CD4-positive, alpha-beta memory T cell (primary cell): ENCODE data around the gene MAPK7. TPM values are rescaled to one million over a fixed set of nuclear protein-coding genes. Genes with fewer than 3 reads are reported as not detected.

Experiments
- CTCF ChIA-PET: fragments of 350-600 bp; sonication (Branson Sonifier 250); formaldehyde crosslinking; loops from one replicate; lab custom pipeline; 2021; ENCODE audit warnings: inconsistent platforms; ENCODE audit not compliant: partially characterized antibody; lab: Charles Lee
- POLR2A ChIA-PET: fragments of 350-600 bp; sonication (Branson Sonifier 250); formaldehyde crosslinking; loops from one replicate; lab custom pipeline; 2021; ENCODE audit not compliant: partially characterized antibody; lab: Charles Lee
- DNase-seq, 5 donors: peaks; one replicate each; pipeline versions ENCODE4 v3.0.0 to v3.0.0-alpha.2; 2020 to 2022; ENCODE audit warnings: mixed read lengths in 1 of 5
- H3K27ac ChIP-seq: one replicate; pipeline ENCODE4 v1.7.0; 2013; ENCODE audit warnings: low read depth, low read length
- H3K27me3 ChIP-seq: 2 replicates; pipeline ENCODE4 v1.7.0; 2013; ENCODE audit warnings: mild to moderate bottlenecking, low read length, moderate library complexity; ENCODE audit not compliant: insufficient read depth
- H3K36me3 ChIP-seq: 2 replicates; pipeline ENCODE4 v1.7.0; 2013; ENCODE audit warnings: mild to moderate bottlenecking, low read length, moderate library complexity; ENCODE audit not compliant: insufficient read depth
- H3K4me1 ChIP-seq: 2 replicates; pipeline ENCODE4 v1.7.0; 2013; ENCODE audit warnings: mild to moderate bottlenecking, low read length, moderate library complexity; ENCODE audit not compliant: insufficient read depth
- H3K4me3 ChIP-seq, 2 donors: one replicate each; pipeline ENCODE4 v1.7.0; 2013; ENCODE audit warnings: low read length in 2 of 2, mild to moderate bottlenecking in 1 of 2
- H3K9me3 ChIP-seq, 2 donors: one replicate each; pipeline ENCODE4 v1.7.0; 2013; ENCODE audit warnings: low read length in 2 of 2, control low read depth in 1 of 2; ENCODE audit not compliant: control insufficient read depth in 1 of 2
- H3K27ac Mint-ChIP-seq, 7 donors: one replicate each; pipeline ENCODE4 v1.8.0; 2020 to 2021; ENCODE audit warnings: mixed read lengths in 7 of 7, mild to moderate bottlenecking in 6 of 7, inconsistent platforms in 3 of 7, moderate library complexity in 3 of 7
- H3K27me3 Mint-ChIP-seq, 2 donors: one replicate each; pipeline ENCODE4 v1.8.0; 2020 to 2021; ENCODE audit warnings: mixed read lengths in 2 of 2
- H3K36me3 Mint-ChIP-seq, 2 donors: one replicate each; pipeline ENCODE4 v1.8.0; 2020 to 2021; ENCODE audit warnings: mixed read lengths in 2 of 2, inconsistent platforms in 1 of 2, mild to moderate bottlenecking in 1 of 2
- H3K4me1 Mint-ChIP-seq, 4 donors: one replicate each; pipeline ENCODE4 v1.8.0; 2020 to 2021; ENCODE audit warnings: mixed read lengths in 4 of 4, mild to moderate bottlenecking in 1 of 4
- H3K4me3 Mint-ChIP-seq, 8 donors: one replicate each; pipeline ENCODE4 v1.8.0; 2020 to 2021; ENCODE audit warnings: mixed read lengths in 8 of 8, mild to moderate bottlenecking in 7 of 8, moderate library complexity in 6 of 8, inconsistent platforms in 3 of 8
- H3K9me3 Mint-ChIP-seq, 8 donors: one replicate each; pipeline ENCODE4 v1.8.0; 2020 to 2021; ENCODE audit warnings: mixed read lengths in 8 of 8, mild to moderate bottlenecking in 5 of 8, inconsistent platforms in 3 of 8, moderate library complexity in 1 of 8
- intact Hi-C: fragments of 100-400 bp; cut with micrococcal nuclease; formaldehyde crosslinking; loops from one replicate; pipeline ENCODE4 v1.15.1; 2023
- polyA plus RNA-seq, 2 donors: library from polyadenylated mRNA; unstranded; fragments of 300-500 nt; fragmentation: Illumina TruSeq; gene quantifications; one replicate each; pipeline ENCODE4 v1.2.3, GENCODE V29; 2021
- total RNA-seq, 2 experiments: library from RNA; stranded (reverse); gene quantifications; one replicate each; pipeline ENCODE4 v1.2.3, GENCODE V29; 2021

MAPK7 gene
- total and polyA plus RNA-seq, 4 experiments from 2014 or later, result 2.1 to 26.2 (median 15.9) TPM

GRCh38 chr17:19332371-19333131 lies 45.7 kb upstream of the MAPK7 start:
- CTCF ChIA-PET, result no interaction called here

GRCh38 chr17:19333132-19333440 lies 45.2 kb upstream of the MAPK7 start:
- H3K4me1 ChIP-seq, result no peaks in the 10 kb centered on the region
- H3K4me3 ChIP-seq, result no peak overlapping the region
- Mint-ChIP-seq H3K36me3 (no peaks in the 10 kb centered on the region), H3K27me3 (peaks cover 0 to 8% of the 10 kb centered on the region in 2 donors), H3K27ac (no peak overlapping the region), H3K4me3 (no peak overlapping the region), H3K9me3 (no peaks in the 10 kb centered on the region), H3K4me1 (no peaks in the 10 kb centered on the region)
- DNase-seq, result no peak
- H3K27me3 ChIP-seq, result no peaks in the 10 kb centered on the region
- H3K27ac ChIP-seq, result no peak overlapping the region
- intact Hi-C loops, result no loop called here
- ChIA-PET CTCF (no interaction called here), POLR2A (no interaction called here)
- no peaks in the 10 kb centered on the region for H3K9me3 ChIP-seq
- no peaks in the 10 kb centered on the region for H3K36me3 ChIP-seq

More at GRCh38 chr17:19332371-19333131, 45.7 kb upstream of the MAPK7 start:
- no peak for DNase-seq
- Mint-ChIP-seq H3K36me3 (no peaks in the 10 kb centered on the region), H3K4me1 (no peaks in the 10 kb centered on the region), H3K27me3 (peaks cover 0 to 8% of the 10 kb centered on the region in 2 donors), H3K4me3 (no peak overlapping the region), H3K9me3 (no peaks in the 10 kb centered on the region), H3K27ac (no peak overlapping the region)
- H3K36me3 ChIP-seq, result no peaks in the 10 kb centered on the region
- H3K27me3 ChIP-seq, result no peaks in the 10 kb centered on the region
- no peak overlapping the region for H3K27ac ChIP-seq
- intact Hi-C loops, result no loop called here
- H3K9me3 ChIP-seq, result no peaks in the 10 kb centered on the region
- H3K4me1 ChIP-seq, result no peaks in the 10 kb centered on the region
- POLR2A ChIA-PET, result no interaction called here
- no peak overlapping the region for H3K4me3 ChIP-seq

GRCh38 chr17:19333736-19334290 lies 44.5 kb upstream of the MAPK7 start:
- Histone ChIP-seq H3K27me3 (no peaks in the 10 kb centered on the region), H3K27ac (no peak overlapping the region), H3K4me3 (no peak overlapping the region), H3K9me3 (no peaks in the 10 kb centered on the region), H3K36me3 (no peaks in the 10 kb centered on the region), H3K4me1 (no peaks in the 10 kb centered on the region)
- Mint-ChIP-seq H3K9me3 (no peaks in the 10 kb centered on the region), H3K27ac (no peak overlapping the region), H3K4me3 (no peak overlapping the region), H3K36me3 (no peaks in the 10 kb centered on the region), H3K27me3 (peaks cover 1 to 8% of the 10 kb centered on the region in 2 donors), H3K4me1 (no peaks in the 10 kb centered on the region)
- intact Hi-C loops, result no loop called here
- ChIA-PET CTCF (no interaction called here), POLR2A (no interaction called here)
- no peak for DNase-seq

GRCh38 chr17:19334331-19334730 lies 44.0 kb upstream of the MAPK7 start:
- no peaks in the 10 kb centered on the region for H3K4me1 Mint-ChIP-seq
- no peak overlapping the region for H3K27ac Mint-ChIP-seq
- H3K9me3 Mint-ChIP-seq, result no peaks in the 10 kb centered on the region
- CTCF ChIA-PET, result no interaction called here
- intact Hi-C loops, result no loop called here
- H3K4me3 Mint-ChIP-seq, result no peak overlapping the region
- Histone ChIP-seq H3K27me3 (no peaks in the 10 kb centered on the region), H3K4me1 (no peaks in the 10 kb centered on the region), H3K9me3 (no peaks in the 10 kb centered on the region), H3K4me3 (no peak overlapping the region), H3K36me3 (no peaks in the 10 kb centered on the region), H3K27ac (no peak overlapping the region)
- DNase-seq, result no peak
- H3K27me3 Mint-ChIP-seq, result peaks cover 1 to 8% of the 10 kb centered on the region in 2 donors
- H3K36me3 Mint-ChIP-seq, result no peaks in the 10 kb centered on the region
- POLR2A ChIA-PET, result no interaction called here

- no peaks in the 10 kb centered on the region for H3K36me3 Mint-ChIP-seq
- POLR2A ChIA-PET, result no interaction called here
- H3K27me3 ChIP-seq, result no peaks in the 10 kb centered on the region
- H3K4me1 ChIP-seq, result no peaks in the 10 kb centered on the region
- no peaks in the 10 kb centered on the region for H3K36me3 ChIP-seq
- DNase-seq, result no peak
- CTCF ChIA-PET, result interaction anchor here (1.7 to 2.5 kb wide), 2 partner anchors 8 to 12 kb away, joined by 5 to 8 read pairs; no protein-coding TSS in a partner anchor
- intact Hi-C loops, result no loop called here
- no peaks in the 10 kb centered on the region for H3K9me3 ChIP-seq
- H3K27ac Mint-ChIP-seq, result no peak overlapping the region
- no peak overlapping the region for H3K4me3 ChIP-seq
- H3K27me3 Mint-ChIP-seq, result peaks cover 7 to 9% of the 10 kb centered on the region in 2 donors
- no peaks in the 10 kb centered on the region for H3K4me1 Mint-ChIP-seq
- H3K4me3 Mint-ChIP-seq, result no peak overlapping the region
- H3K27ac ChIP-seq, result no peak overlapping the region
- no peaks in the 10 kb centered on the region for H3K9me3 Mint-ChIP-seq
These were observed 42.2 kb upstream of the MAPK7 start for GRCh38 chr17:19335951-19336631.

GRCh38 chr17:19336938-19337711 lies 41.2 kb upstream of the MAPK7 start:
- Histone ChIP-seq H3K27me3 (no peaks in the 10 kb centered on the region), H3K27ac (no peak overlapping the region), H3K4me1 (no peaks in the 10 kb centered on the region), H3K9me3 (no peaks in the 10 kb centered on the region), H3K36me3 (no peaks in the 10 kb centered on the region), H3K4me3 (no peak overlapping the region)
- no peak for DNase-seq
- Mint-ChIP-seq H3K4me1 (no peaks in the 10 kb centered on the region), H3K27me3 (peaks cover 9 to 14% of the 10 kb centered on the region in 2 donors), H3K9me3 (no peaks in the 10 kb centered on the region), H3K36me3 (no peaks in the 10 kb centered on the region), H3K4me3 (no peak overlapping the region), H3K27ac (peak overlapping the region in 1 of 7 donors; percentile 35)
- intact Hi-C loops, result no loop called here
- CTCF ChIA-PET, result interaction anchor here (0.8 to 2.6 kb wide), 8 partner anchors 9 to 48 kb away, joined by 3 to 9 read pairs (median 4); partner anchors contain the start of gene B9D1
- POLR2A ChIA-PET, result no interaction called here

GRCh38 chr17:19337712-19338023 lies 40.6 kb upstream of the MAPK7 start:
- H3K9me3 Mint-ChIP-seq, result no peaks in the 10 kb centered on the region
- H3K36me3 Mint-ChIP-seq, result no peaks in the 10 kb centered on the region
- no peaks in the 10 kb centered on the region for H3K4me1 Mint-ChIP-seq
- Histone ChIP-seq H3K27ac (no peak overlapping the region), H3K4me1 (no peaks in the 10 kb centered on the region), H3K9me3 (no peaks in the 10 kb centered on the region), H3K36me3 (no peaks in the 10 kb centered on the region), H3K4me3 (no peak overlapping the region), H3K27me3 (no peaks in the 10 kb centered on the region)
- DNase-seq, result no peak
- POLR2A ChIA-PET, result no interaction called here
- intact Hi-C loops, result no loop called here
- CTCF ChIA-PET, result interaction anchor here (0.8 to 2.6 kb wide), 10 partner anchors 10 to 110 kb away, joined by 3 to 13 read pairs (median 4); partner anchors contain the start of gene B9D1
- peaks cover 9 to 14% of the 10 kb centered on the region in 2 donors for H3K27me3 Mint-ChIP-seq
- peak overlapping the region in 1 of 7 donors; percentile 35 for H3K27ac Mint-ChIP-seq
- no peak overlapping the region for H3K4me3 Mint-ChIP-seq
